Ascending aorta (tissue), 2 donors: ENCODE measurements around the gene HNRNPAB. TPM values are rescaled to one million over a fixed set of nuclear protein-coding genes. Genes with fewer than 3 reads are reported as not detected.

Experiments used
- DNase-seq, 2 donors: peaks; one replicate each; pipeline ENCODE4 v3.0.0-alpha.2; 2019; ENCODE audit warnings: low spot score in 2 of 2
- H3K27ac ChIP-seq, 2 donors: fragments of 200-600 bp; sonication (generic); one replicate each; pipeline ENCODE4 v1.5.1; 2016 to 2017; ENCODE audit warnings: mild to moderate bottlenecking in 1 of 2
- H3K27me3 ChIP-seq: fragments of 200-600 bp; sonication (generic); one replicate; pipeline ENCODE4 v1.5.1; 2017
- H3K36me3 ChIP-seq, 2 donors: fragments of 200-600 bp; sonication (generic); one replicate each; pipeline ENCODE4 v1.5.1; 2016
- H3K4me1 ChIP-seq, 2 donors: fragments of 200-600 bp; sonication (generic); one replicate each; pipeline ENCODE4 v1.5.1; 2016 to 2017; ENCODE audit warnings: mild to moderate bottlenecking in 1 of 2
- H3K4me3 ChIP-seq, 2 donors: fragments of 200-600 bp; sonication (generic); one replicate each; pipeline ENCODE4 v1.5.1; 2016 to 2017; ENCODE audit warnings: mild to moderate bottlenecking in 1 of 2
- H3K9me3 ChIP-seq, 2 donors: fragments of 200-600 bp; sonication (generic); one replicate each; pipeline ENCODE4 v1.5.1; 2016
- intact Hi-C: fragments of 100-400 bp; cut with DNase I; formaldehyde crosslinking; loops from one replicate; pipeline ENCODE4 v1.15.1; 2023
- total RNA-seq: library from RNA; depleted of rRNA; stranded (reverse); fragments of >200 nt; gene quantifications from one replicate; pipeline ENCODE4 v1.1.0, GENCODE V29; 2016
- TF ChIP-seq, protein P1 (sequence below), 3 experiments: fragments of 200-600 bp in 2 of 3; fragments of 450-650 bp in 1 of 3; sonication (generic) in 2 of 3; IDR thresholded peaks; one replicate each; pipeline ENCODE4 v1.5.1; 2016 to 2019; ENCODE audit warnings: antibody characterized with exemption in 3 of 3, mild to moderate bottlenecking in 1 of 3, moderate library complexity in 1 of 3

The HNRNPAB gene
- total RNA-seq, 1 donor from 2014 or later: 99.2 TPM

DNA sequence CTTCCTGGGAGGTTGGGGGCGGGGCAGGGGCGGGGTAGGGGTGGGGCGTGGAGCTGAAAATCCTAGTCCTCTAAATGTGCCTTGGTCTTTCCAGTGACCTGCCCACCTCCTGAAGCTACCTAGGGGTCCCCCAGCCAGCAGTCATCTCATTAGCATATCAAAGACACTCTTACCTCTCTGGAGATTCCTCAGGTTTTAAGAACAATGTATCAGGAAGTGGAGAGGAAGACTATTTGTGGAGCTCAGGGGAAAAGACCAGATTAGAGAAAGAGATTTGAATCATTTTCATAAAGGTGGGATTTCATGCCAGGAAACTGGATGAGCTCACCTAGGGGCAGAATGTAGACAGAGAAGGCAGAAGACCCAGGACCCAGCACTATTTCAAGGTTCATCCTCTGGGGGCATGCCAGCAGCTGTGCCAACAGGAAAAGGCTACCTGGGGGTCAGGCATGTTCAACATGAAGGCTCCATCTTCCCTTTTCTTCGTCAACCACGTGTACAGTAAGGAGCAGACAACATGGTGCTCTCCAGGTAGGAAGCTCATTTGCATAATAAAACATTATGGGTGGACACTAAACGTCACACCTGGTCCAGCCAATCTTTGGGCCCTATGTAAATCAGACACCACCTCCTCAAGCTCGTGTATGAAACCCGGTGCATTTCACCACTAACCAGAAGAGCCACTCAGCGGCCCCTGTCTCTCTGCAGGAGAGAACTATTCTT, 24.0 kb upstream of the HNRNPAB start:
- H3K27me3 ChIP-seq: no peaks in the 10 kb centered on the region
- DNase-seq: no peak
- intact Hi-C loops: no loop called here
- no peaks in the 10 kb centered on the region for H3K4me1 ChIP-seq
- H3K4me3 ChIP-seq: no peak overlapping the region
- H3K27ac ChIP-seq: no peak overlapping the region
- TF ChIP-seq, protein P1, sequence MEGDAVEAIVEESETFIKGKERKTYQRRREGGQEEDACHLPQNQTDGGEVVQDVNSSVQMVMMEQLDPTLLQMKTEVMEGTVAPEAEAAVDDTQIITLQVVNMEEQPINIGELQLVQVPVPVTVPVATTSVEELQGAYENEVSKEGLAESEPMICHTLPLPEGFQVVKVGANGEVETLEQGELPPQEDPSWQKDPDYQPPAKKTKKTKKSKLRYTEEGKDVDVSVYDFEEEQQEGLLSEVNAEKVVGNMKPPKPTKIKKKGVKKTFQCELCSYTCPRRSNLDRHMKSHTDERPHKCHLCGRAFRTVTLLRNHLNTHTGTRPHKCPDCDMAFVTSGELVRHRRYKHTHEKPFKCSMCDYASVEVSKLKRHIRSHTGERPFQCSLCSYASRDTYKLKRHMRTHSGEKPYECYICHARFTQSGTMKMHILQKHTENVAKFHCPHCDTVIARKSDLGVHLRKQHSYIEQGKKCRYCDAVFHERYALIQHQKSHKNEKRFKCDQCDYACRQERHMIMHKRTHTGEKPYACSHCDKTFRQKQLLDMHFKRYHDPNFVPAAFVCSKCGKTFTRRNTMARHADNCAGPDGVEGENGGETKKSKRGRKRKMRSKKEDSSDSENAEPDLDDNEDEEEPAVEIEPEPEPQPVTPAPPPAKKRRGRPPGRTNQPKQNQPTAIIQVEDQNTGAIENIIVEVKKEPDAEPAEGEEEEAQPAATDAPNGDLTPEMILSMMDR (IDR thresholded peaks at IDR 0.05): no peak
- no peaks in the 10 kb centered on the region for H3K9me3 ChIP-seq
- H3K36me3 ChIP-seq: no peaks in the 10 kb centered on the region

DNA sequence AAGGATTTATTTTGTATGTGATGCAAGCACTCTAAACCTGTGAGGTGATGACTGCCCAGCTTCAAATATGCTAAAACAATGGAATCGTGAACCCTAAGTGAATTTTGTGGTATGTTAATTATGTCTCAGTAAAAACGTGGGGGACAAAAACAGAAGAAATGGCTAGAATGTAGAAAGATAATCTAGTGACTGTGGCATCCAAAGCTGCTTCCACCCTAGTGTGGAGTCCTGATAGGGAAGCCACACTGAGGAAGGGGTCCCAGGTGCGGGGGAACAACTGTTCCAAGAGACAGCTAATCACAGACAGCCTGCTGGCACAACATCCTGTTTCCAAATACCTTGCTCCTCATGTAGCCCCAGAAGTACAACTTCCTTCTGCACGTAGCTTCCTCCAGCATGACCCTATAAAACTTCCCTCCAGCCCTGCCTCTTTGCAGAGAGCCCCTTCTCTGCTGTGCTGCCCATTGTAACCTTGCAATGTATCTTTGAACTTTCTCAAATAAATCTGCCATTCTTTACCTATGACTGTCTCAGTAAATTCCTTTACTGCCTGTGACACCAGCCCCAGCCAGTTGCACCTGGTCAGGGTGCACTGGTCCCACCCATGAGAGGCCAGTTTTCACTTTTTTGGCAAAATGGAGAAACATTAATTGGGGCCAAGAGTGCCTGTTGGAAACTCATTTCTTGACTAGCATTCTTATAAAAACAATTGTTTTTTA, 22.0 kb upstream of the HNRNPAB start:
- no peak overlapping the region for H3K4me3 ChIP-seq
- H3K9me3 ChIP-seq: no peaks in the 10 kb centered on the region
- TF ChIP-seq, protein P1 (IDR thresholded peaks at IDR 0.05): no peak
- H3K4me1 ChIP-seq: no peaks in the 10 kb centered on the region
- no peak overlapping the region for H3K27ac ChIP-seq
- H3K27me3 ChIP-seq: no peaks in the 10 kb centered on the region
- no peaks in the 10 kb centered on the region for H3K36me3 ChIP-seq
- intact Hi-C loops: no loop called here
- no peak for DNase-seq

DNA sequence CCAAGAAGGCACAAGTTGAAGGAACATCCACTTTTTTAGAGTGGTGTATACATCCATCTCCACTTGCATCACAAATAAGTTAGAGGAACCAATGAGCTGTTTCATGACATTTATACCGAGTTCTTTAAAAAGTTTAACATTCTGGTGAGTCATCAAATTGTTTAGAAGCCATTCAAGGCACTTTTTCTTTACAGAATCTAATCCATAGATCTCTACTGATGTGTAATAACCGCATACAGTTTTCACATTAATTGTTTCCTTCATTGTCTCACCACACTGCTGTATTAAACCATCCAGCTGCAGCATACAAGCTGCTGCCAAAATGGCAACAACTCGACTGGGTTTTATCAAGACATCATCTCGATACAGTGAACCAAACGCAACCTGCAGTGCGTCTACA, 17.9 kb upstream of the HNRNPAB start:
- TF ChIP-seq, protein P1 (IDR thresholded peaks at IDR 0.05): no peak

DNA sequence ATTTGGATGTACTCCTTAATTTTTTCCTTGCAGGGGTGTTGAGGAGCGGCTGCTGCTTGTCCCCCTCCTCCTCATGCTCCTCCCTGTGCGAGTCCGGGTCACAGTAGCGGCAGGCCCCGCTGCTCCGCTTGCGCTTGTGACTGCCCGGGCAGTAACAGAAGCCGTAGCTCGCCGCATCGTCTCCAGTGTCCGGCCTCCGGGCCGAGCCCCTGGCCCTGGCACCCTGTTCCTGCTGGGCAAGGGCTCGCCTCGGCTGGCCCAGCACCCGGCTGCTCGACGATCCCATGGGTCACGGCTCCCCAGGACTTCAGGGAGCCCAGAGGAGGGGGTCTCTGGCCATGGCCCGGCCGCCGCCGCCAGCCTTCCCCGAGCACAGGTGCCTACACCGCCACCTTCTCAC, 17.3 kb upstream of the HNRNPAB start, which contains the start of gene GMCL2:
TSS of gene GMCL2 (minus strand) at position 358 of the 400 bp plus-strand sequence. CDS start at position 286, 72 bp downstream.
- intact Hi-C loops: no loop called here
- H3K4me1 ChIP-seq: no peaks in the 10 kb centered on the region

More for the DNA sequence above, 17.9 kb upstream of the HNRNPAB start:
- Histone ChIP-seq H3K36me3 (no peaks in the 10 kb centered on the region), H3K27ac (no peak overlapping the region), H3K27me3 (no peaks in the 10 kb centered on the region), H3K4me3 (no peak overlapping the region), H3K9me3 (no peaks in the 10 kb centered on the region), H3K4me1 (no peaks in the 10 kb centered on the region)
- no peak for DNase-seq
- intact Hi-C loops: no loop called here

DNA sequence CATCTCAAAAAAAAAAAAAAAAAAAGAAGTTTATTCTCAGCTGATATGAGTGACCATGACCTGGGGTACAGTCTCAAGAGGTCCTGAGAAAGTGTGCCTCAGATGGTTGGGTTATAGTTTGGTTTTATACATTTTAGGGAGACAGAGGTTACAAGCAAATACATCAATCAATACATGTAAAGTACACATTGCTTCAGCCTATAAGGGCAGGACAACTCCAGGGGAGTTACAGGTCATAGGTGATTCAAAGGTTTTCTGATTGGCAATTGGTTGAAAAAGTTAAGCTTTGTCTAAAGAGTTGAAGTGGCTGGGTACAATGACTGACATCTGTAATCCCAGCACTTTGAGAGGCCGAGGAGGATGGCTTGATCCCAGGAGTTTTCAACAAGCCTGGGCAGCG, 14.9 kb upstream of the HNRNPAB start:
- H3K4me3 ChIP-seq: no peak overlapping the region
- no peaks in the 10 kb centered on the region for H3K27me3 ChIP-seq
- H3K27ac ChIP-seq: no peak overlapping the region
- DNase-seq: no peak
- TF ChIP-seq, protein P1 (IDR thresholded peaks at IDR 0.05): no peak
- no peaks in the 10 kb centered on the region for H3K4me1 ChIP-seq
- intact Hi-C loops: no loop called here
- H3K36me3 ChIP-seq: no peaks in the 10 kb centered on the region
- no peaks in the 10 kb centered on the region for H3K9me3 ChIP-seq

More for the DNA sequence above, 17.3 kb upstream of the HNRNPAB start, which contains the start of gene GMCL2:
- H3K27me3 ChIP-seq: no peaks in the 10 kb centered on the region
- DNase-seq: no peak
- TF ChIP-seq, protein P1 (IDR thresholded peaks at IDR 0.05): no peak
- H3K27ac ChIP-seq: no peak within 1 kb of the TSS
- no peaks in the 10 kb centered on the region for H3K9me3 ChIP-seq
- H3K36me3 ChIP-seq: no peaks in the 10 kb centered on the region
- no peak within 1 kb of the TSS for H3K4me3 ChIP-seq
